K562 (cell line): ENCODE results near the gene TAS2R42. TPM values are rescaled to one million over a fixed set of nuclear protein-coding genes. Genes with fewer than 3 reads are reported as not detected.

Experiments
- ATAC-seq: fragments of 200-7000 bp; cut with Tn5 transposase; 3 replicates; pipeline ENCODE4 v1.9.1; 2020; ENCODE audit warnings: moderate library complexity
- BruUV-seq: library from RNA; stranded (reverse); fragments of 400-500 nt; replicated peaks from 2 replicates; lab custom pipeline; 2021; lab: Mats Ljungman, UMichigan
- CTCF ChIA-PET: fragments of 300-600 bp; formaldehyde crosslinking; extraction: SDS; loops from one replicate; lab custom pipeline; 2021; ENCODE audit warnings: low intra/inter-chr PET ratio; lab: Yijun Ruan, JAX
- POLR2A ChIA-PET: fragments of 300-600, 350-650 bp; sonication (Branson Sonifier 250); formaldehyde crosslinking; extraction: SDS; loops from one replicate; lab custom pipeline; 2021; ENCODE audit warnings: antibody characterized with exemption, inconsistent platforms; lab: Yijun Ruan, JAX
- DNase-seq, 4 experiments: peaks; one replicate each; pipeline versions ENCODE4 v3.0.0 to v3.0.0-alpha.2; 2011 to 2018; ENCODE audit warnings: low spot score in 3 of 4, mixed read lengths in 3 of 4; ENCODE audit errors: extremely low read depth in 1 of 4
- FAIRE-seq: peaks from 2 replicates; lab custom pipeline; 2011; peaks lifted over from hg19 to GRCh38; lab: Jason Lieb, UNC
- H2AFZ ChIP-seq: 2 replicates; pipeline ENCODE4 v1.6.0; 2011; ENCODE audit warnings: low read depth, low read length, control low read depth, inconsistent platforms
- H3K27ac ChIP-seq: fragments of 200-600 bp; 3 replicates; pipeline ENCODE4 v1.8.0; 2011; ENCODE audit warnings: low read depth, mild to moderate bottlenecking, control low read depth, inconsistent platforms, low read length, moderate library complexity, mixed read lengths; ENCODE audit errors: extremely low read depth
- H3K27me3 ChIP-seq, 2 experiments: fragments of 300-600 bp in 1 of 2; 2 replicates in 1 of 2; 3 replicates in 1 of 2; pipeline versions ENCODE4 v1.6.0 to v1.8.0; 2011; ENCODE audit warnings: inconsistent platforms in 2 of 2, low read length in 2 of 2, mild to moderate bottlenecking in 1 of 2, mixed read lengths in 1 of 2, moderate library complexity in 1 of 2; ENCODE audit not compliant: control insufficient read depth in 2 of 2, insufficient read depth in 2 of 2
- H3K36me3 ChIP-seq: fragments of 300-600 bp; 3 replicates; pipeline ENCODE4 v1.8.0; 2011; ENCODE audit warnings: mild to moderate bottlenecking, low read length, inconsistent platforms; ENCODE audit not compliant: control insufficient read depth, insufficient read depth
- H3K4me1 ChIP-seq, 2 experiments: fragments of 200-600 bp in 1 of 2; replicated peaks in 1 of 2; 2 replicates in 1 of 2; 3 replicates in 1 of 2; pipeline versions ENCODE4 v1.5.1 to v1.8.0; 2011; ENCODE audit warnings: inconsistent platforms in 2 of 2, low read length in 2 of 2, mild to moderate bottlenecking in 1 of 2, mixed read lengths in 1 of 2, moderate library complexity in 1 of 2; ENCODE audit not compliant: control insufficient read depth in 2 of 2, insufficient read depth in 2 of 2
- H3K4me2 ChIP-seq: 2 replicates; pipeline ENCODE4 v1.6.1; 2011; ENCODE audit warnings: low read length, control low read depth, inconsistent platforms, mixed read lengths; ENCODE audit not compliant: insufficient read depth
- H3K4me3 ChIP-seq: fragments of 200-600 bp; sonication (generic), shearing (Covaris generic); 2 replicates; pipeline ENCODE4 v1.5.1; 2016; ENCODE audit warnings: control low read depth, inconsistent platforms
- H3K79me2 ChIP-seq: fragments of 200-600 bp; 3 replicates; pipeline ENCODE4 v1.8.0; 2011; ENCODE audit warnings: low read length, inconsistent platforms; ENCODE audit not compliant: control insufficient read depth, insufficient read depth
- H3K9ac ChIP-seq, 2 experiments: 2 replicates each; pipeline versions ENCODE4 v1.6.0 to v1.6.1; 2011; ENCODE audit warnings: low read depth in 2 of 2, low read length in 2 of 2, control low read depth in 1 of 2, inconsistent platforms in 1 of 2, mild to moderate bottlenecking in 1 of 2, mixed read lengths in 1 of 2; ENCODE audit not compliant: insufficient read depth in 1 of 2
- H3K9me1 ChIP-seq: one replicate; pipeline ENCODE4 v1.6.0; 2011; ENCODE audit warnings: inconsistent platforms, mild to moderate bottlenecking, low read length, moderate library complexity; ENCODE audit not compliant: control insufficient read depth, insufficient read depth
- H3K9me3 ChIP-seq: replicated peaks from 2 replicates; pipeline ENCODE4 v1.5.1; 2011; ENCODE audit warnings: low read depth, low read length, inconsistent platforms; ENCODE audit not compliant: control insufficient read depth, insufficient read depth
- H4K20me1 ChIP-seq: replicated peaks from 2 replicates; pipeline ENCODE4 v1.6.1; 2011; ENCODE audit warnings: low read length, inconsistent platforms, mixed read lengths; ENCODE audit not compliant: control insufficient read depth, insufficient read depth
- PRDM10 ChIP-seq: fragments of 450-650 bp; IDR thresholded peaks from 2 replicates; pipeline ENCODE4 v1.6.1; 2018; ENCODE audit not compliant: partially characterized antibody
- ZNF717 ChIP-seq: fragments of 250-450 bp; sonication (Bioruptor Pico); IDR thresholded peaks from 2 replicates; pipeline ENCODE4 v1.5.0; 2021
- WGBS: fragments of 100-300 bp; shearing (Covaris generic); methylation state at CpG from one replicate; pipeline ENCODE4 v1.1.6; 2016; ENCODE audit warnings: low coverage, mixed read lengths; ENCODE audit not compliant: insufficient coverage; ENCODE audit errors: missing lambda C conversion rate; 5-methylcytosine and 5-hydroxymethylcytosine counted together
- in situ Hi-C: fragments of 300-500 bp; cut with MboI; formaldehyde crosslinking; loops from 4 replicates; pipeline ENCODE4 v1.15.0; 2018; ENCODE audit warnings: inconsistent platforms, mixed read lengths
- intact Hi-C: fragments of 100-400 bp; cut with micrococcal nuclease; formaldehyde crosslinking; loops from 2 replicates; pipeline ENCODE4 v1.14.2; 2022
- polyA plus RNA-seq, 8 experiments: library from polyadenylated mRNA; depleted of rRNA in 4 of 8; stranded (reverse) in 5 of 8; unstranded in 3 of 8; fragments of >200 nt; fragmentation: Nextera tagmentation in 2 of 8; fragmentation: Illumina TruSeq in 1 of 8; extraction: Ambion mirVana in 2 of 8; extraction: Trizol in 1 of 8; gene quantifications; 2 replicates each; pipeline versions ENCODE4 v1.2.1 to v1.2.3, GENCODE V29; 2011 to 2014; ENCODE audit warnings: inconsistent platforms in 1 of 8, missing spikeins in 1 of 8
- total RNA-seq, 7 experiments: library from RNA; depleted of rRNA in 6 of 7; stranded (reverse); fragments of >200 nt in 6 of 7; fragmentation: Illumina TruSeq in 2 of 7; extraction: Trizol in 2 of 7; gene quantifications; 2 replicates each; pipeline versions ENCODE4 v1.2.1 to v1.2.3, GENCODE V29; 2011 to 2021; ENCODE audit warnings: low replicate concordance in 1 of 7
- TF ChIP-seq, protein P1 (sequence below): sonication (generic); formaldehyde crosslinking; IDR thresholded peaks from 2 replicates; pipeline ENCODE4 v1.4.0; 2020; ENCODE audit warnings: mild to moderate bottlenecking, missing genetic modification reagents

TAS2R42 gene
- total and polyA plus RNA-seq, 9 of the 15 experiments (the other 6 are each of a cell fraction or from before 2014, with no cell fraction given): not detected

DNA sequence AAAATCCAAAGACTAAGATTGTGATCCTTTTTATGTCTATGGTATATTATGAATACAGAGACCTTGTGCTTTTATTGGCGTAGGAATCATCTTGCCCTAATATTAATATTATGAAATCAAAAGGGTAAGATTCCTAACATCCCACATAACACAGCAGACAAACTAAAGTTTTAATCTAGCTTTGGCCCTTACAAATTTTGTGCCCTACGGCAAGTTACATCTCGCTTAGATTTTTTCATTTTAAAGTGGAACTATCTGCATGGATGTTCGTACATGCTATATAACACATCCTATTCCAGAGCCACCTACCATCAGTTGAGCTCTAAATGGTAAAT, 16.0 kb downstream of the TAS2R42 start:
- ChIA-PET CTCF (no interaction called here), POLR2A (interaction anchor here (0.6 to 2.1 kb wide), 4 partner anchors 8 to 63 kb away, joined by 3 to 12 read pairs (median 6); no protein-coding TSS in a partner anchor)
- no peak for DNase-seq
- Histone ChIP-seq H3K36me3 (peaks cover 42% of the 10 kb centered on the region; the same call in 2 of the 3 replicates), H3K9me3 (no peaks in the 10 kb centered on the region), H3K9me1 (no peaks in the 10 kb centered on the region), H3K27ac (peak overlapping the region; percentile 99), H3K4me3 (peak overlapping the region; percentile 50), H4K20me1 (0 out of 2 replicates have a peak, but pooled peaks cover 5% of the 10 kb centered on the region), H3K27me3 (no peaks in the 10 kb centered on the region), H2AFZ (peak overlapping the region; percentile 94), H3K9ac (peak overlapping the region; percentile 97 to 98), H3K4me1 (peaks cover 6 to 14% of the 10 kb centered on the region in 2 experiments; a peak in 4 of 5 replicates), H3K4me2 (peak overlapping the region; percentile 87), H3K79me2 (peaks cover 87% of the 10 kb centered on the region)
- TF ChIP-seq PRDM10: peak; percentile 44
- no peak for TF ChIP-seq ZNF717
- TF ChIP-seq, protein P1, sequence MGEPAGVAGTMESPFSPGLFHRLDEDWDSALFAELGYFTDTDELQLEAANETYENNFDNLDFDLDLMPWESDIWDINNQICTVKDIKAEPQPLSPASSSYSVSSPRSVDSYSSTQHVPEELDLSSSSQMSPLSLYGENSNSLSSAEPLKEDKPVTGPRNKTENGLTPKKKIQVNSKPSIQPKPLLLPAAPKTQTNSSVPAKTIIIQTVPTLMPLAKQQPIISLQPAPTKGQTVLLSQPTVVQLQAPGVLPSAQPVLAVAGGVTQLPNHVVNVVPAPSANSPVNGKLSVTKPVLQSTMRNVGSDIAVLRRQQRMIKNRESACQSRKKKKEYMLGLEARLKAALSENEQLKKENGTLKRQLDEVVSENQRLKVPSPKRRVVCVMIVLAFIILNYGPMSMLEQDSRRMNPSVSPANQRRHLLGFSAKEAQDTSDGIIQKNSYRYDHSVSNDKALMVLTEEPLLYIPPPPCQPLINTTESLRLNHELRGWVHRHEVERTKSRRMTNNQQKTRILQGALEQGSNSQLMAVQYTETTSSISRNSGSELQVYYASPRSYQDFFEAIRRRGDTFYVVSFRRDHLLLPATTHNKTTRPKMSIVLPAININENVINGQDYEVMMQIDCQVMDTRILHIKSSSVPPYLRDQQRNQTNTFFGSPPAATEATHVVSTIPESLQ (CRISPR knock-in tag): no peak
- 0% methylated on average over 4 of the region's 4 CpGs for WGBS
- no peak for ATAC-seq
- no TSS peak for BruUV-seq
- in situ Hi-C loops: no loop called here
- intact Hi-C loops: no loop called here
- no peak for FAIRE-seq
